Naive thymus-derived CD8-positive, alpha-beta T cell (primary cell): ENCODE data around the gene FRS2. TPM values are rescaled to one million over a fixed set of nuclear protein-coding genes. Genes with fewer than 3 reads are reported as not detected.
A peak's percentile ranks its signal among the peaks of the same experiment; 100 is the strongest.

Experiments used
- ATAC-seq, 2 donors: fragments of 150-1000 bp; cut with Tn5 transposase in 1 of 2; sonication (Bioruptor Pico), chemical (Tn5 transposase) in 1 of 2; 1 replicate in 1 of 2; 2 replicates in 1 of 2; pipeline ENCODE4 v1.10.0; 2021; ENCODE audit warnings: mild to moderate bottlenecking in 2 of 2, moderate library complexity in 2 of 2
- POLR2A ChIA-PET: fragments of 350-600 bp; sonication (Branson Sonifier 250); formaldehyde crosslinking; loops from one replicate; lab custom pipeline; 2021; ENCODE audit warnings: antibody characterized with exemption; lab: Charles Lee
- DNase-seq, 10 donors: peaks; one replicate each; pipeline versions ENCODE4 v3.0.0 to v3.0.0-alpha.2; 2020 to 2022
- H3K27ac Mint-ChIP-seq, 10 donors: one replicate each; pipeline ENCODE4 v1.8.0; 2020 to 2022; ENCODE audit warnings: mild to moderate bottlenecking in 10 of 10, mixed read lengths in 10 of 10, moderate library complexity in 4 of 10, inconsistent platforms in 1 of 10
- H3K27me3 Mint-ChIP-seq, 5 donors: one replicate each; pipeline ENCODE4 v1.8.0; 2021 to 2022; ENCODE audit warnings: mixed read lengths in 5 of 5
- H3K36me3 Mint-ChIP-seq, 3 donors: one replicate each; pipeline ENCODE4 v1.8.0; 2020 to 2022; ENCODE audit warnings: mixed read lengths in 3 of 3, mild to moderate bottlenecking in 2 of 3, inconsistent platforms in 1 of 3
- H3K4me1 Mint-ChIP-seq, 4 donors: one replicate each; pipeline ENCODE4 v1.8.0; 2021 to 2022; ENCODE audit warnings: mixed read lengths in 4 of 4
- H3K4me3 Mint-ChIP-seq, 10 donors: one replicate each; pipeline ENCODE4 v1.8.0; 2020 to 2022; ENCODE audit warnings: mild to moderate bottlenecking in 10 of 10, mixed read lengths in 10 of 10, moderate library complexity in 6 of 10, inconsistent platforms in 1 of 10
- H3K9me3 Mint-ChIP-seq, 9 donors: one replicate each; pipeline ENCODE4 v1.8.0; 2020 to 2022; ENCODE audit warnings: mixed read lengths in 9 of 9, mild to moderate bottlenecking in 3 of 9, inconsistent platforms in 1 of 9, moderate library complexity in 1 of 9
- polyA plus RNA-seq, 3 donors: library from polyadenylated mRNA; unstranded; fragments of 300-500 nt; fragmentation: Illumina TruSeq; gene quantifications; one replicate each; pipeline ENCODE4 v1.2.3, GENCODE V29; 2021
- total RNA-seq, 8 experiments: library from RNA in 2 of 8; stranded (reverse) in 2 of 8; gene quantifications; one replicate each; pipeline ENCODE4 v1.2.3 and lab custom pipeline; 2021 to 2026

Gene FRS2
- total and polyA plus RNA-seq, 5 experiments from 2014 or later: 11.1 to 33.5 (median 12.3) TPM

DNA sequence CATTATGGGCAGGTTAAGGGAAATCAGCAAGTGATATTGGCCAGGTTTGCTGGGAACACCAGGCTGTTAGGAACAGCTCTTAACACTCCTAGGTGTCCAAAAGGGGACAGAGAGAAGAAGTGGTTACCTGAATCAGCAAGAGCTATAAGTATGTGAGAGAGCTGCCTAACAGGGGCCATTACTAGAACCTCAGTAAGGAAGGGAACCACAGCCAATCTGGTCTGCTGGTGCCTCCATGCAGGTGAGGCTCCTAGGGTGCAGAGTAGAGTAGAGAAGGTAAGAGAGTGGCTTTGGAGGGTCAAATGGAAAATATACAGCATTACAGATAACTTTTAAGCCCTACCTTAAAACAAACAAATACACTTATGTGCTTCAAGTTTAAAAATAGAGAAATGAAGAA, 78.5 kb downstream of the FRS2 start:
- no peak overlapping the region for H3K4me3 Mint-ChIP-seq
- peaks cover 5 to 10% (median 5%) of the 10 kb centered on the region in 3 donors for H3K36me3 Mint-ChIP-seq
- no peak for ATAC-seq
- H3K27ac Mint-ChIP-seq: peak overlapping the region in 1 of 10 donors; percentile 56
- H3K9me3 Mint-ChIP-seq: peaks cover 0 to 6% (median 2%) of the 10 kb centered on the region in 9 donors
- peaks cover 0 to 7% (median under 1%) of the 10 kb centered on the region in 4 donors for H3K4me1 Mint-ChIP-seq
- no peaks in the 10 kb centered on the region for H3K27me3 Mint-ChIP-seq
- no peak for DNase-seq
- POLR2A ChIA-PET: no interaction called here

GRCh38 chr12:69550569-69551350, 80.6 kb downstream of the FRS2 start:
- DNase-seq: no peak
- POLR2A ChIA-PET: no interaction called here
- Mint-ChIP-seq H3K27ac (peak overlapping the region in 2 of 10 donors; percentile 56 to 71), H3K9me3 (peaks cover 0 to 2% (median 0%) of the 10 kb centered on the region in 9 donors), H3K27me3 (no peaks in the 10 kb centered on the region), H3K4me1 (peaks cover 0 to 7% (median under 1%) of the 10 kb centered on the region in 4 donors), H3K36me3 (peaks cover 0 to 9% (median 2%) of the 10 kb centered on the region in 3 donors), H3K4me3 (no peak overlapping the region)
- no peak for ATAC-seq

DNA sequence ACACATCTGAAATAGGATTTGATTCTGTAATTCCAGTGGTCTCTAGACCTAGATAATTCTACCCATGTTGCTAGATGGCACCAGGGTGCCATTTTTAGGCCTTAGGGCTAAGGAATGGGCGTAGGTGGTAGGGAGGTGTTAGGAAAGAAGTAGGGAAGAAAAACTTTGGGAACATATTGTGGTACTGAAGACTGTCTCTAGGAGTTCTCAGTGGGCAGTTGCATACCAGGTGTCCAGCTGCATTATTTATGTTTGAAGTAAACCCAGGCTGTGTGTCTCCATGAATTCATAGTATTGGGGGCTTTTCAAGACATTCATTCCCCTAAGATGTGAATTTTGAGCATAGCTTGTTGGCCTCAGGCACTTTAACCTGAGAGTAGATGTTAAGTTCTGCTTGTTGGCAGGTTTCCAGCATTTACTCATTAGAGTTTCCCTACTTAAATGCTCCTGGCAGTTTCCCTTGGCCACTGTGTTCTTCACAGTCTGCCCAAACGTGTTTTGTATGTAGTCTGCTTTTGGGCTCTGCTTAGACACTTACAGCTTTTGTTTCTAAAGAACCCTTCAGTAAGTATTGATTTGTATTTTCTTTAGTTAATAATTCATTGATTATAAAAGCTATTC, 83.5 kb downstream of the FRS2 start:
- DNase-seq: no peak
- Mint-ChIP-seq H3K27ac (peak overlapping the region in 1 of 10 donors; percentile 29), H3K4me1 (peaks cover 1 to 7% (median 4%) of the 10 kb centered on the region in 4 donors), H3K4me3 (no peak overlapping the region), H3K36me3 (peaks cover 0 to 6% (median 0%) of the 10 kb centered on the region in 3 donors), H3K9me3 (no peaks in the 10 kb centered on the region), H3K27me3 (no peaks in the 10 kb centered on the region)
- POLR2A ChIA-PET: no interaction called here
- no peak for ATAC-seq

DNA sequence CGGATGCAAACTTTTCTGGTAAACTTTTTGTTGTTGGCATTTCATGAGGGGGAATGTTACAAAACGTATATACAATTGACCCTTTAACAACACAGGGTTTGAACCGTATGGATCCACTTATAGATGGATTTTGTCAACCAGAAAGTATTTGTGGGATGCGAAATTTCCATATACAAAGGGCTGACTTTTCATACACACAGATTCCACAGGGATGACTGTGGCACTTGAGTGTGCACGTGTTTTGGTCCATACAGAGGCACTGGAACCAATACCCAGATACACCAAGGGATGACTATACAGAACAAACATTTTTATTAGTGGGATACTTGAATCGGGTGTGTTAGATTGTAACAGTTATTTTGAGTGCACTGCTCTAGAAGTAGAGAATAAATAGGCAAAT, 85.3 kb downstream of the FRS2 start:
- Mint-ChIP-seq H3K4me3 (no peak overlapping the region), H3K27me3 (no peaks in the 10 kb centered on the region), H3K36me3 (no peaks in the 10 kb centered on the region), H3K27ac (peak overlapping the region in 1 of 10 donors; percentile 65), H3K4me1 (peaks cover 0 to 5% (median 3%) of the 10 kb centered on the region in 4 donors), H3K9me3 (no peaks in the 10 kb centered on the region)
- DNase-seq (no peak), ATAC-seq (no peak)
- POLR2A ChIA-PET: interaction anchor here (0.6 kb wide), 1 partner anchor 214 kb away, joined by 3 read pairs; no protein-coding TSS in a partner anchor

GRCh38 chr12:69556383-69556782, 86.2 kb downstream of the FRS2 start:
- POLR2A ChIA-PET: no interaction called here
- Mint-ChIP-seq H3K27ac (no peak overlapping the region), H3K36me3 (peaks cover 0 to 3% (median 0%) of the 10 kb centered on the region in 3 donors)

DNA sequence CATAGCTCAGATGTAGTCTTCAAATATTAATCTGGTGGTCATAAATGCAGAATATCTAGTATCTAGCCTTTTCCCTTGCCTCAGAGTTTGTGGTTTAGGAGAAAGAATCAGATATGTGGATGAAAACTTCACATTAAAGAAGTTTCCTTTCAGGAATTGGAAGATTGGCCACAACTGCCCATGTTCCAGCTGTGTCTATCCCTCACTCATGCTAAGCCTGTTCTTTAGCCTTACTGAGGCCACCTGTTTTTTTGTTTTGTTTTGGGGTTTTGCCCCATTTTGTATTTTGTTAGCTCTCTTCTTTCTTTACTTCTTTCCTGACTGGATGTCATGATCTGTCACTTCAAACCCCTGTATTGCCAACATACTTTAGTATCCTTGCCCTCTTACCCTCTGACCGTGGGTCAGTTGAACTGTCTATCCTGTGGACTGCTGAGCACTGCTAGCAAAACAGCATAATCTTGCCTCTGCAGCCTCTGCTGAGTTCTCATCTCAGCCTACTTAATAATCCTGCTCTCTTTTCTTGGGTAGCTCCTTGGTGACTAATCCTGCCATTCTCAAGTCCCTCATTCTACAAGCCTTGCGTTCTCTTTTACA, 93.1 kb downstream of the FRS2 start:
- Mint-ChIP-seq H3K36me3 (peaks cover 0 to 10% (median 0%) of the 10 kb centered on the region in 3 donors), H3K4me1 (peaks cover 0 to 6% (median 2%) of the 10 kb centered on the region in 4 donors), H3K9me3 (no peaks in the 10 kb centered on the region), H3K4me3 (no peak overlapping the region), H3K27ac (no peak overlapping the region), H3K27me3 (no peaks in the 10 kb centered on the region)
- POLR2A ChIA-PET: interaction anchor here (0.6 to 0.9 kb wide), 2 partner anchors 9 to 72 kb away, joined by 3 to 7 read pairs; no protein-coding TSS in a partner anchor
- no peak for DNase-seq
- ATAC-seq: no peak

More at GRCh38 chr12:69556383-69556782, 86.2 kb downstream of the FRS2 start:
- peaks cover 0 to 5% (median 4%) of the 10 kb centered on the region in 4 donors for H3K4me1 Mint-ChIP-seq
- no peak overlapping the region for H3K4me3 Mint-ChIP-seq
- DNase-seq (no peak), ATAC-seq (no peak)
- H3K9me3 Mint-ChIP-seq: no peaks in the 10 kb centered on the region
- H3K27me3 Mint-ChIP-seq: no peaks in the 10 kb centered on the region

GRCh38 chr12:69566603-69567002, 96.4 kb downstream of the FRS2 start:
- peak overlapping the region in 6 of 10 donors; percentile 5 to 55 (median 14) for H3K27ac Mint-ChIP-seq
- H3K36me3 Mint-ChIP-seq: peaks cover 0 to 28% (median 8%) of the 10 kb centered on the region in 3 donors
- peaks cover 0 to 1% (median 0%) of the 10 kb centered on the region in 4 donors for H3K4me1 Mint-ChIP-seq
- POLR2A ChIA-PET: interaction anchor here (0.6 kb wide), 1 partner anchor 210 kb away, joined by 8 read pairs; no protein-coding TSS in a partner anchor
- H3K9me3 Mint-ChIP-seq: no peaks in the 10 kb centered on the region
- DNase-seq (no peak), ATAC-seq (no peak)
- H3K27me3 Mint-ChIP-seq: no peaks in the 10 kb centered on the region
- H3K4me3 Mint-ChIP-seq: no peak overlapping the region

- no peaks in the 10 kb centered on the region for H3K9me3 Mint-ChIP-seq
- H3K27ac Mint-ChIP-seq: peak overlapping the region in 8 of 10 donors; percentile 1 to 69 (median 36)
- peaks cover 8 to 50% (median 9%) of the 10 kb centered on the region in 3 donors for H3K36me3 Mint-ChIP-seq
- no peaks in the 10 kb centered on the region for H3K27me3 Mint-ChIP-seq
- ATAC-seq: no peak
- POLR2A ChIA-PET: no interaction called here
- no peak overlapping the region for H3K4me3 Mint-ChIP-seq
- DNase-seq: no peak
- no peaks in the 10 kb centered on the region for H3K4me1 Mint-ChIP-seq
Measured at GRCh38 chr12:69569236-69569635, 99.0 kb downstream of the FRS2 start.

- POLR2A ChIA-PET: interaction anchor here (2.0 kb wide), 1 partner anchor 279 kb away, joined by 6 read pairs; no protein-coding TSS in a partner anchor
- no peak for DNase-seq
- Mint-ChIP-seq H3K4me1 (no peaks in the 10 kb centered on the region), H3K27me3 (no peaks in the 10 kb centered on the region), H3K27ac (peak overlapping the region in 7 of 10 donors; percentile 0 to 69 (median 40)), H3K36me3 (peaks cover 8 to 58% (median 17%) of the 10 kb centered on the region in 3 donors), H3K9me3 (no peaks in the 10 kb centered on the region), H3K4me3 (no peak overlapping the region)
- ATAC-seq: no peak
Measured at GRCh38 chr12:69570000-69570516, 99.9 kb downstream of the FRS2 start.

- H3K27me3 Mint-ChIP-seq: no peaks in the 10 kb centered on the region
- peak; percentile 11 to 70 (median 56) for DNase-seq
Measured at GRCh38 chr12:69570545-69571399, 100.6 kb downstream of the FRS2 start.

DNA sequence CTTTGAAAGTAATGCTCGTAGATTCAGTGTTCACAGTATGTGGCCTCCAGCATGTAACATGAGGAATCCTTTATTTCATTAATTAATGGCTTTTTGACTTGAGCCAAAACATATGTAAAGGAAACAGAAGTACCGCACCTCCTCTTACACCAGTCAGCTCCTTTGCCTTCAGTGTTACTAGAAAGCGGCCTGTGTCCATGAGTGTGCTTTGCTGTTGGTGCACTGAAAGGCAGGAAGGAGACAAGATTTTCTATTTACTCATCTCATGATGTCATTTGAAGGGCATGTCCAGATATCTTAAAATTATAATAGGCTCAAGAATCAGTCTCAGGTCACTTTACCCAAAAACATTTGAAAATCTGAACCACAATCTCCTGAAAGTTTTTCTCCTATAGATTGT, 105.2 kb downstream of the FRS2 start:
- Mint-ChIP-seq H3K4me1 (peaks cover 0 to 2% (median 0%) of the 10 kb centered on the region in 4 donors), H3K27ac (no peak overlapping the region), H3K36me3 (peaks cover 8 to 53% (median 20%) of the 10 kb centered on the region in 3 donors), H3K27me3 (no peaks in the 10 kb centered on the region), H3K4me3 (no peak overlapping the region), H3K9me3 (no peaks in the 10 kb centered on the region)
- no peak for DNase-seq
- POLR2A ChIA-PET: no interaction called here
- ATAC-seq: no peak

More at GRCh38 chr12:69570545-69571399, 100.6 kb downstream of the FRS2 start:
- H3K9me3 Mint-ChIP-seq: no peaks in the 10 kb centered on the region
- POLR2A ChIA-PET: interaction anchor here (0.7 to 2.0 kb wide), 2 partner anchors 212 to 280 kb away, joined by 3 to 6 read pairs; no protein-coding TSS in a partner anchor
- ATAC-seq: peak; percentile 77 to 80
- no peak overlapping the region for H3K4me3 Mint-ChIP-seq
- no peaks in the 10 kb centered on the region for H3K4me1 Mint-ChIP-seq
- H3K36me3 Mint-ChIP-seq: peaks cover 8 to 64% (median 20%) of the 10 kb centered on the region in 3 donors
- peak overlapping the region in 1 of 10 donors; percentile 46 for H3K27ac Mint-ChIP-seq
